H1 (cell line): ENCODE data around the gene FSIP1. TPM values are rescaled to one million over a fixed set of nuclear protein-coding genes. Genes with fewer than 3 reads are reported as not detected.

Experiments
- CTCF ChIA-PET: fragments of 300-600 bp; sonication (Branson Sonifier 250); formaldehyde crosslinking; loops from one replicate; lab custom pipeline; 2021; ENCODE audit not compliant: partially characterized antibody; lab: Charles Lee
- POLR2A ChIA-PET: fragments of 300-600 bp; sonication (Branson Sonifier 250); formaldehyde crosslinking; loops from one replicate; lab custom pipeline; 2021; ENCODE audit warnings: inconsistent platforms; ENCODE audit not compliant: partially characterized antibody; lab: Charles Lee
- DNase-seq, 2 experiments: peaks; one replicate each; pipeline versions ENCODE4 v3.0.0 to v3.0.0-alpha.2; 2010 to 2022; ENCODE audit warnings: low spot score in 2 of 2, low read depth in 1 of 2, mixed read lengths in 1 of 2
- FAIRE-seq: peaks from 2 replicates; lab custom pipeline; 2011; peaks lifted over from hg19 to GRCh38; lab: Jason Lieb, UNC
- H2AFZ ChIP-seq: 2 replicates; pipeline ENCODE4 v1.8.1; 2012; ENCODE audit warnings: low read length, inconsistent platforms
- H2AK5ac ChIP-seq: 2 replicates; pipeline ENCODE4 v1.6.1; 2013; ENCODE audit warnings: low read depth, low read length
- H2BK120ac ChIP-seq: replicated peaks from 2 replicates; pipeline ENCODE3; 2013; ENCODE audit warnings: low read depth, low read length, inconsistent platforms
- H2BK12ac ChIP-seq: 2 replicates; pipeline ENCODE4 v1.6.1; 2013; ENCODE audit warnings: low read depth, low read length
- H2BK15ac ChIP-seq: 2 replicates; pipeline ENCODE4 v1.6.1; 2013; ENCODE audit warnings: low read length
- H2BK20ac ChIP-seq: 2 replicates; pipeline ENCODE4 v1.6.1; 2013; ENCODE audit warnings: low read length
- H2BK5ac ChIP-seq: 2 replicates; pipeline ENCODE4 v1.6.1; 2013; ENCODE audit warnings: low read depth, low read length
- H3K14ac ChIP-seq: 2 replicates; pipeline ENCODE4 v1.6.1; 2013; ENCODE audit warnings: inconsistent platforms; ENCODE audit not compliant: insufficient read length
- H3K18ac ChIP-seq: 2 replicates; pipeline ENCODE4 v1.6.1; 2013; ENCODE audit warnings: low read length; ENCODE audit errors: extremely low read depth
- H3K23ac ChIP-seq: 2 replicates; pipeline ENCODE4 v1.6.1; 2013; ENCODE audit warnings: inconsistent platforms; ENCODE audit not compliant: insufficient read length
- H3K23me2 ChIP-seq: 2 replicates; pipeline ENCODE4 v1.6.1; 2013; ENCODE audit warnings: low read depth, low read length
- H3K27ac ChIP-seq: 2 replicates; pipeline ENCODE4 v1.6.1; 2011; ENCODE audit warnings: low read depth, low read length, inconsistent platforms
- H3K27me3 ChIP-seq, 4 experiments: replicated peaks in 1 of 4; 1 replicate in 1 of 4; 2 replicates in 3 of 4; pipeline versions ENCODE4 v1.6.1 to v1.8.1; 2011 to 2013; ENCODE audit warnings: low read length in 3 of 4, mild to moderate bottlenecking in 3 of 4, inconsistent platforms in 2 of 4, mixed read lengths in 2 of 4, moderate library complexity in 1 of 4; ENCODE audit not compliant: control insufficient read depth in 3 of 4, insufficient read depth in 3 of 4; ENCODE audit errors: extremely low read depth in 1 of 4
- H3K36me3 ChIP-seq, 4 experiments: 2 replicates each; pipeline versions ENCODE4 v1.6.1 to v1.8.1; 2011 to 2013; ENCODE audit warnings: mild to moderate bottlenecking in 4 of 4, low read length in 3 of 4, moderate library complexity in 2 of 4, control low read depth in 1 of 4, inconsistent platforms in 1 of 4; ENCODE audit not compliant: insufficient read depth in 4 of 4, control insufficient read depth in 2 of 4
- H3K4ac ChIP-seq: replicated peaks from 2 replicates; pipeline ENCODE3; 2013; ENCODE audit warnings: low read length, low read depth, mixed read lengths, inconsistent platforms; ENCODE audit not compliant: insufficient read length
- H3K4me1 ChIP-seq, 4 experiments: replicated peaks in 1 of 4; 1 replicate in 1 of 4; 2 replicates in 3 of 4; pipeline versions ENCODE4 v1.6.1 to v1.8.1; 2011 to 2013; ENCODE audit warnings: low read length in 3 of 4, inconsistent platforms in 2 of 4, mixed read lengths in 1 of 4; ENCODE audit not compliant: insufficient read depth in 4 of 4, control insufficient read depth in 3 of 4
- H3K4me2 ChIP-seq, 2 experiments: 2 replicates each; pipeline versions ENCODE4 v1.6.1 to v1.8.1; 2011 to 2013; ENCODE audit warnings: low read depth in 2 of 2, low read length in 2 of 2, control low read depth in 1 of 2, inconsistent platforms in 1 of 2, mild to moderate bottlenecking in 1 of 2; ENCODE audit not compliant: insufficient read depth in 1 of 2
- H3K4me3 ChIP-seq, 4 experiments: fragments of 200-600, 300-600 bp in 1 of 4; sonication (generic), shearing (Covaris generic), sonication (Bioruptor Twin) in 1 of 4; 2 replicates each; pipeline versions ENCODE4 v1.5.1 to v1.8.1; 2011 to 2016; ENCODE audit warnings: low read length in 4 of 4, low read depth in 3 of 4, control low read depth in 2 of 4, inconsistent platforms in 2 of 4, mild to moderate bottlenecking in 2 of 4, mixed read lengths in 1 of 4, moderate library complexity in 1 of 4; ENCODE audit not compliant: insufficient read depth in 2 of 4; ENCODE audit errors: extremely low read depth in 1 of 4
- H3K56ac ChIP-seq: replicated peaks from 2 replicates; pipeline ENCODE3; 2013; ENCODE audit warnings: low read depth, mild to moderate bottlenecking, mixed read lengths, low read length, inconsistent platforms; ENCODE audit not compliant: insufficient read length
- H3K79me1 ChIP-seq: 2 replicates; pipeline ENCODE4 v1.6.1; 2013; ENCODE audit warnings: low read depth, low read length, control low read depth
- H3K79me2 ChIP-seq, 2 experiments: 2 replicates each; pipeline versions ENCODE4 v1.6.1 to v1.8.1; 2012 to 2013; ENCODE audit warnings: low read length in 2 of 2, mild to moderate bottlenecking in 2 of 2, inconsistent platforms in 1 of 2; ENCODE audit not compliant: insufficient read depth in 2 of 2, control insufficient read depth in 1 of 2
- H3K9ac ChIP-seq, 4 experiments: replicated peaks in 1 of 4; 1 replicate in 1 of 4; 2 replicates in 3 of 4; pipeline versions ENCODE4 v1.6.1 to v1.8.1; 2011 to 2013; ENCODE audit warnings: low read depth in 3 of 4, low read length in 3 of 4, control low read depth in 2 of 4, mild to moderate bottlenecking in 2 of 4, moderate library complexity in 2 of 4, inconsistent platforms in 1 of 4; ENCODE audit errors: extremely low read depth in 1 of 4
- H3K9me3 ChIP-seq, 2 experiments: 2 replicates each; pipeline versions ENCODE4 v1.6.1 to v1.8.1; 2012 to 2013; ENCODE audit warnings: mild to moderate bottlenecking in 2 of 2, moderate library complexity in 2 of 2, control low read depth in 1 of 2, inconsistent platforms in 1 of 2, low read depth in 1 of 2, low read length in 1 of 2, mixed read lengths in 1 of 2; ENCODE audit not compliant: insufficient read depth in 2 of 2
- H4K20me1 ChIP-seq, 2 experiments: replicated peaks in 1 of 2; 2 replicates each; pipeline versions ENCODE3 to v1.8.1; 2011 to 2013; ENCODE audit warnings: inconsistent platforms in 2 of 2, low read length in 2 of 2, mild to moderate bottlenecking in 1 of 2; ENCODE audit not compliant: insufficient read depth in 2 of 2, control insufficient read depth in 1 of 2
- H4K5ac ChIP-seq: 2 replicates; pipeline ENCODE4 v1.6.1; 2013; ENCODE audit warnings: low read length, low read depth, mixed read lengths, inconsistent platforms; ENCODE audit not compliant: insufficient read length
- H4K8ac ChIP-seq: 2 replicates; pipeline ENCODE4 v1.8.0; 2013; ENCODE audit warnings: mild to moderate bottlenecking, moderate library complexity, low read length, inconsistent platforms; ENCODE audit not compliant: insufficient read depth; ENCODE audit errors: extremely low read depth
- H4K91ac ChIP-seq: replicated peaks from 2 replicates; pipeline ENCODE3; 2013; ENCODE audit warnings: low read length, mixed read lengths, inconsistent platforms; ENCODE audit not compliant: insufficient read length
- BRCA1 ChIP-seq: IDR thresholded peaks from 2 replicates; pipeline ENCODE4 v1.6.1; 2012; ENCODE audit warnings: low read depth, low read length, improper control_type of control experiment
- CTBP2 ChIP-seq: IDR thresholded peaks from 2 replicates; pipeline ENCODE4 v1.7.0; 2011; ENCODE audit warnings: borderline replicate concordance, mild to moderate bottlenecking, moderate library complexity, mixed read lengths, low read length; ENCODE audit not compliant: insufficient read depth, insufficient read length
- EP300 ChIP-seq, 2 experiments: IDR thresholded peaks; 1 replicate in 1 of 2; 2 replicates in 1 of 2; pipeline ENCODE4 v1.6.1; 2011 to 2012; ENCODE audit warnings: low read depth in 2 of 2, low read length in 2 of 2, mild to moderate bottlenecking in 2 of 2, borderline replicate concordance in 1 of 2, inconsistent platforms in 1 of 2, moderate library complexity in 1 of 2
- JUN ChIP-seq: IDR thresholded peaks from 2 replicates; pipeline ENCODE4 v1.6.1; 2011; ENCODE audit warnings: low read depth, mild to moderate bottlenecking, improper control_type of control experiment, low read length
- KDM5A ChIP-seq: fragments of 200-600 bp; IDR thresholded peaks from 2 replicates; pipeline ENCODE4 v1.7.1; 2012; ENCODE audit warnings: mild to moderate bottlenecking, low read length, inconsistent platforms, mixed read lengths
- NANOG ChIP-seq: IDR thresholded peaks from 2 replicates; pipeline ENCODE4 v1.6.1; 2011; ENCODE audit warnings: low read length, low read depth, mild to moderate bottlenecking, inconsistent platforms; ENCODE audit not compliant: insufficient read depth, poor library complexity, severe bottlenecking
- POU5F1 ChIP-seq: IDR thresholded peaks from 2 replicates; pipeline ENCODE4 v1.6.1; 2011; ENCODE audit warnings: low read depth, mild to moderate bottlenecking, low read length, moderate library complexity
- RFX5 ChIP-seq: IDR thresholded peaks from 2 replicates; pipeline ENCODE4 v1.6.1; 2011; ENCODE audit warnings: low read depth, low read length, improper control_type of control experiment, borderline replicate concordance
- SAP30 ChIP-seq: fragments of 300-600 bp; sonication (generic); IDR thresholded peaks from 2 replicates; pipeline ENCODE4 v1.7.1; 2012; ENCODE audit warnings: low read length, moderate library complexity, mild to moderate bottlenecking, inconsistent platforms; ENCODE audit not compliant: insufficient read depth, insufficient replicate concordance
- SIX5 ChIP-seq: IDR thresholded peaks from 2 replicates; pipeline ENCODE4 v1.6.1; 2011; ENCODE audit warnings: mild to moderate bottlenecking, low read depth, low read length
- SP2 ChIP-seq: IDR thresholded peaks from 2 replicates; pipeline ENCODE4 v1.6.1; 2012; ENCODE audit warnings: mild to moderate bottlenecking, low read length, inconsistent platforms
- TAF7 ChIP-seq: optimal IDR thresholded peaks from 2 replicates; pipeline ENCODE3; 2011; ENCODE audit warnings: low read depth, mild to moderate bottlenecking, inconsistent platforms, low read length, moderate library complexity, borderline replicate concordance
- WGBS, 2 experiments: shearing (Covaris generic) in 1 of 2; methylation state at CpG; one replicate each; pipeline versions ENCODE4 v1.1.6 to v1.1.7; 2013 to 2015; ENCODE audit warnings: low lambda C conversion rate in 2 of 2, mixed read lengths in 2 of 2, inconsistent platforms in 1 of 2, low coverage in 1 of 2, missing lambda C conversion rate in 1 of 2; ENCODE audit not compliant: insufficient replicate concordance in 2 of 2, insufficient coverage in 1 of 2, insufficient read length in 1 of 2; ENCODE audit errors: extremely low coverage in 1 of 2, missing lambda C conversion rate in 1 of 2; 5-methylcytosine and 5-hydroxymethylcytosine counted together
- polyA plus RNA-seq, 7 experiments: library from polyadenylated mRNA; depleted of rRNA in 3 of 7; stranded (reverse) in 5 of 7; unstranded in 2 of 7; fragments of >200 nt in 5 of 7; fragments of 200-250 nt in 2 of 7; gene quantifications; 1 replicate in 5 of 7; 2 replicates in 1 of 7; 4 replicates in 1 of 7; pipeline versions ENCODE4 v1.2.1 to v1.2.3, GENCODE V29; 2011 to 2013; ENCODE audit warnings: missing spikeins in 2 of 7, mixed read lengths in 2 of 7
- total RNA-seq: library from RNA; stranded (reverse); fragmentation: NEBNext Ultra II Directional; extraction: Animal tissue kit (Norgen Biotek cat#: 25700); gene quantifications from 2 replicates; pipeline ENCODE4 v1.2.1, GENCODE V29; 2021
- TF ChIP-seq, protein P1 (sequence below): IDR thresholded peaks from 2 replicates; pipeline ENCODE4 v1.6.1; 2012; ENCODE audit warnings: inconsistent platforms

FSIP1 gene
- total and polyA plus RNA-seq, 2 of the 8 experiments (the other 6 are each of a cell fraction or from before 2014, with no cell fraction given) = 0.18 to 1.3 TPM

DNA sequence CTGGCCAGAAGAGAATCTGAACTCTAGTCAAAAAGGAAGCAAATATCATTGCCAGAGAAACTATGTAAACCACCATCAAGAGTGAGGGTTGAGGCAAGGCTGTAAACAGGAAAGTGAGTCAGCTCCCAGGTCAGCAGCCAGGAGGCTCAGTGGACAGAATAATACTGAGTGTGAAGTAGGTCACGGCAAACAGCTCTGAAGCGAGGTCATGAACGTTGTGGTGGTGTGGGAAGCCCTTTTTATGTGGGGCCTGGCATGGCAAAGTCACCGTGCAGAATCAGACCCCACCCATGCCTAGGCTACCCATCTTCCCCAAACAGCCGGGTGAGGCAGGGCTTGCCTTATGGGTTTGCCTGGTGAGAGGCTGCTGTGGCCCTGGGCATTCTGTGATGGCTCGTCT lies 157.8 kb downstream of the FSIP1 start:
- no peak for DNase-seq
- no peak overlapping the region for H2BK12ac ChIP-seq
- H3K4ac ChIP-seq = no peak overlapping the region
- H3K36me3 ChIP-seq = no peaks in the 10 kb centered on the region
- H2BK15ac ChIP-seq = no peak overlapping the region
- H4K5ac ChIP-seq = no peak overlapping the region
- H4K20me1 ChIP-seq = no peaks in the 10 kb centered on the region
- no peak overlapping the region for H3K56ac ChIP-seq
- no peaks in the 10 kb centered on the region; a peak in 2 of 7 replicates for H3K4me1 ChIP-seq
- H3K9me3 ChIP-seq = no peaks in the 10 kb centered on the region
- H3K23me2 ChIP-seq = no peaks in the 10 kb centered on the region
- H3K4me2 ChIP-seq = no peak overlapping the region
- H3K9ac ChIP-seq = no peak overlapping the region
- H3K27me3 ChIP-seq = no peaks in the 10 kb centered on the region
- 96% methylated on average over 6 of the region's 6 CpGs; no CpG with 5 or more reads in 1 of the 2 experiments for WGBS, 2 experiments
- ChIA-PET POLR2A (no interaction called here), CTCF (interaction anchor here (0.7 to 1.3 kb wide), 4 partner anchors 23 to 292 kb away, joined by 3 to 4 read pairs (median 3); no protein-coding TSS in a partner anchor)
- no peak overlapping the region for H3K14ac ChIP-seq
- no peak overlapping the region for H4K8ac ChIP-seq
- H3K18ac ChIP-seq = no peak overlapping the region
- H3K23ac ChIP-seq = no peak overlapping the region
- H3K27ac ChIP-seq = no peak overlapping the region
- H3K79me1 ChIP-seq = no peaks in the 10 kb centered on the region
- no peak overlapping the region for H2AK5ac ChIP-seq
- no peak overlapping the region for H2BK5ac ChIP-seq
- no peak overlapping the region for H4K91ac ChIP-seq
- H2AFZ ChIP-seq = no peak overlapping the region
- H2BK120ac ChIP-seq = no peak overlapping the region
- no peak for FAIRE-seq
- H2BK20ac ChIP-seq = no peak overlapping the region
- no peak overlapping the region for H3K4me3 ChIP-seq
- no peaks in the 10 kb centered on the region for H3K79me2 ChIP-seq
- no peak for TF ChIP-seq KDM5A
- no peak for TF ChIP-seq CTBP2
- no peak for TF ChIP-seq BRCA1
- TF ChIP-seq SP2 = no peak
- no peak for TF ChIP-seq SAP30
- no peak for TF ChIP-seq SIX5
- TF ChIP-seq EP300 (IDR thresholded peaks at IDR 0.05; ENCODE audit: borderline replicate concordance in 1 of 2, low read depth in 2 of 2, low read length in 2 of 2) = no peak
- TF ChIP-seq POU5F1 = no peak
- TF ChIP-seq, protein P1, sequence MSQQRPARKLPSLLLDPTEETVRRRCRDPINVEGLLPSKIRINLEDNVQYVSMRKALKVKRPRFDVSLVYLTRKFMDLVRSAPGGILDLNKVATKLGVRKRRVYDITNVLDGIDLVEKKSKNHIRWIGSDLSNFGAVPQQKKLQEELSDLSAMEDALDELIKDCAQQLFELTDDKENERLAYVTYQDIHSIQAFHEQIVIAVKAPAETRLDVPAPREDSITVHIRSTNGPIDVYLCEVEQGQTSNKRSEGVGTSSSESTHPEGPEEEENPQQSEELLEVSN = no peak
- no peak for TF ChIP-seq NANOG
- no peak for TF ChIP-seq TAF7
- no peak for TF ChIP-seq RFX5
- no peak for TF ChIP-seq JUN
